Thymus (tissue), 11 donors: ENCODE results near the gene SMIM1. TPM values are rescaled to one million over a fixed set of nuclear protein-coding genes. Genes with fewer than 3 reads are reported as not detected.

ENCODE experiments used
- DNase-seq, 9 donors: peaks; one replicate each; pipeline ENCODE4 v3.0.0-alpha.2; 2013; ENCODE audit warnings: low spot score in 9 of 9, low read depth in 6 of 9, missing footprints in 1 of 9
- H3K27ac ChIP-seq, 2 donors: one replicate each; pipeline ENCODE4 v1.5.1; 2013; ENCODE audit warnings: control low read depth in 1 of 2, low read depth in 1 of 2, low read length in 1 of 2, mild to moderate bottlenecking in 1 of 2, moderate library complexity in 1 of 2
- H3K27me3 ChIP-seq, 2 donors: one replicate each; pipeline ENCODE4 v1.5.1; 2013; ENCODE audit warnings: low read length in 1 of 2; ENCODE audit not compliant: control insufficient read depth in 2 of 2, insufficient read depth in 1 of 2
- H3K36me3 ChIP-seq, 2 donors: one replicate each; pipeline ENCODE4 v1.5.1; 2013; ENCODE audit warnings: low read length in 1 of 2, mild to moderate bottlenecking in 1 of 2, moderate library complexity in 1 of 2; ENCODE audit not compliant: control insufficient read depth in 2 of 2, insufficient read depth in 2 of 2
- H3K4me1 ChIP-seq, 2 donors: one replicate each; pipeline ENCODE4 v1.5.1; 2013; ENCODE audit warnings: low read length in 2 of 2; ENCODE audit not compliant: control insufficient read depth in 2 of 2, insufficient read depth in 2 of 2
- H3K4me3 ChIP-seq, 2 donors: one replicate each; pipeline ENCODE4 v1.5.1; 2013; ENCODE audit warnings: low read length in 2 of 2, control low read depth in 1 of 2, mild to moderate bottlenecking in 1 of 2
- H3K9me3 ChIP-seq, 2 donors: one replicate each; pipeline ENCODE4 v1.5.1; 2013; ENCODE audit warnings: low read length in 1 of 2, mild to moderate bottlenecking in 1 of 2; ENCODE audit not compliant: control insufficient read depth in 2 of 2, insufficient read depth in 1 of 2
- WGBS: extraction: QIAGEN DNeasy Blood & Tissue Kit; methylation state at CpG from one replicate; pipeline ENCODE4 v1.1.7; 2013; 5-methylcytosine and 5-hydroxymethylcytosine counted together
- polyA plus RNA-seq: library from polyadenylated mRNA; stranded (reverse); fragments of 200-250 nt; gene quantifications from one replicate; pipeline ENCODE4 v1.2.3, GENCODE V29; 2013
- total RNA-seq: library from RNA; stranded (reverse); fragments of 120-200 nt; gene quantifications from one replicate; pipeline ENCODE4 v1.2.4, GENCODE V29; 2013
- donor health status: healthy.

The SMIM1 gene
- total and polyA plus RNA-seq, 2 donors = 6.9 to 7.0 TPM

DNA sequence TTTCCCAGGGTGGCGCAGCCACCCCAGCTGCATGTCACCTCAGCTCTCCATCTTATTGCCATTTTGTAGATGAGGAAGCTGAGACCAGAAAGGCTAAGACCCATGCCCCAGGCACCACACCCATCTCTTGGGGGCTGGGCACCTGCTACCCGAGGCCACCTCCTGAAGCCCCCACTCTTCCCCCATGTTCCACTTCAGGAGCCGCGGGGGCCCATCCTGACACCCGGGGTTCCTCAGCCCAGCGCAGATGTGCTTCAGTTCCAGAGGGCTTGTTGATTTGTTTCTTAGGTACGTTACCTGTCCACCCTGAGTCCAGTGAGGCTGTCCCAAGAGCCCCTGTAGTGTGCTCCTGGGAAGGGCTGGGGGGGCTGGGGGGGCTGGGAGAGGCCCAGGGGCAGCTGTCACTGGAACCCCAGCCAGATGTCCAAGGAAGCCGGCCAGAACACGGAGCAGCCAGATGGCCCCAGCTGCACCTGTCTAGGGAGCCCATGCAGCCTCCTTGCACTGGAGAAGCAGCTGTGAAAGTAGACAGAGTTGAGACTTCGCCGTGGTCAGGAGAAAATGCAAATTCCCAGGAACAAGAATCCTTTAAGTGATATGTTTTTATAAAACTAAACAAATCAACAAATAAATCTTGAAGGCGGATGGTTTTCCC lies 37.4 kb upstream of the SMIM1 start:
- H3K36me3 ChIP-seq = peaks cover 8 to 18% of the 10 kb centered on the region in 2 donors
- DNase-seq = no peak
- H3K27me3 ChIP-seq = peaks cover 0 to 17% of the 10 kb centered on the region in 2 donors
- 95% methylated on average over 12 of the region's 12 CpGs for WGBS
- H3K4me3 ChIP-seq = no peak overlapping the region
- no peaks in the 10 kb centered on the region for H3K9me3 ChIP-seq
- H3K4me1 ChIP-seq = peaks cover 0 to 5% of the 10 kb centered on the region in 2 donors
- peak overlapping the region in 1 of 2 donors; percentile 44 for H3K27ac ChIP-seq

DNA sequence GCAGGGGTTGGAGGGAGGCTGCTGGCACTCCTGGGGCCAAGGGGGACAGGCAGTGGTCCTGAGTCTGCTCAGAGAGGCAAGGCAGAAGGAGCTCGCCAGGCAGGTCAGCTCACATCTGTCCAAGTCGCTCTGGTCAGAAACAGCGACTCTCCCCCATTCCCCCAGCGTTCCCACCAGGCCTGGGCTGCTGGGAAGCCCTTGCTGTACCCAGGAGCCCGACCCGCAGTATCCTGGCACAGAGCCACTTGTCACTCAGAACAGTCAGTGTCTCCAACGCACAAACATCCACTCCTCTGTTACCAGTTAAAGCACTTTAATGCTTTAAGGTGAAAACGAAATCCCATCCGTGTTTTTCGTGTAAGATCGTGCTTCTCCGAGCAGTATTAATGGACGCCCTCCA lies 36.9 kb upstream of the SMIM1 start:
- WGBS = 95% methylated on average over 13 of the region's 13 CpGs
- peaks cover 8 to 23% of the 10 kb centered on the region in 2 donors for H3K36me3 ChIP-seq
- no peaks in the 10 kb centered on the region for H3K9me3 ChIP-seq
- peak in 1 of 9 donors; percentile 22 for DNase-seq
- peaks cover 0 to 17% of the 10 kb centered on the region in 2 donors for H3K27me3 ChIP-seq
- H3K27ac ChIP-seq = peak overlapping the region in 1 of 2 donors; percentile 44
- H3K4me3 ChIP-seq = no peak overlapping the region
- peaks cover 0 to 5% of the 10 kb centered on the region in 2 donors for H3K4me1 ChIP-seq

DNA sequence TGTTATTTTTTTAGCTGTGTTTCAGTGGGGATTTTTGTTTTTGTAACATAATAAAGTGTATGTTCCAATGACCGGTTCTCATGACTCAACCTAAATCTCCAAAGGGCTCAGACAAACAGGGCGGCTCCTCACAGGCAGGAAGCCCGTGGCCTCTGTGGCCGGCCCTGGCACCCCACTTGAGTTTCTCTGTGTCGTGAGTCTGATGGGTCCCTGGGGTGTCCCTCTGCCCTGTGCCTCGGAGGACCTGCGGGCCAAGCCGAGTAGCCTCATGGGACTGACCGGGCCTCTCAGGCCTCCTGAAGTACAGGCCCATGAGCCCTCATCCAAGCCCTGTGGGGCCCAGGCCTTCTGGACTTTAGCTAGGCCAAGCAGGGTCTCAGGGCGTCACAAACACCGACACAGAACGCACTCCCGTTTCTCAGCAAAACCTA lies 36.4 kb upstream of the SMIM1 start:
- Histone ChIP-seq H3K4me1 (peaks cover 0 to 5% of the 10 kb centered on the region in 2 donors), H3K9me3 (no peaks in the 10 kb centered on the region), H3K4me3 (no peak overlapping the region), H3K27ac (peak overlapping the region; percentile 72 to 86), H3K27me3 (peaks cover 0 to 17% of the 10 kb centered on the region in 2 donors), H3K36me3 (peaks cover 8 to 23% of the 10 kb centered on the region in 2 donors)
- 93% methylated on average over 13 of the region's 13 CpGs for WGBS
- no peak for DNase-seq

DNA sequence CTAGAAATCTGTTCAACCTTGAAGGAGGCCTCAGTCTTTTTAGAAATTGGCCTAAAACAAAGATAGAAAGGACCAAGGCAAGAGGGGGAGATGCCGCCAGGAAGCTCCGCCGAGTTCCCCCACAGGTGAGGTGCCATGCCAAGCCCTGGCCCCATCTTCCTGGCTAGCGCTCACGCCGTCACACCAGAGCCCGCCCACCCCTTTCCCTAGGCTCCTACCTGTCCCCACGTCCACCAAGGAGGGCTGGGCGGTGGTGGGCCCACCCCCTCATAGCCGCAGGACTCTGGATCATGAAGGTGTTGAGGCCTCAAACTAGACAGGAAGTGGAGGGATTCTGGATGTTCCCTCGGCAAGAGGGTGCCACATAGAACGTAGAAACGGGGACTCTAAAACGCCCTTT lies 35.8 kb upstream of the SMIM1 start:
- Histone ChIP-seq H3K27me3 (peaks cover 0 to 15% of the 10 kb centered on the region in 2 donors), H3K4me3 (no peak overlapping the region), H3K4me1 (peaks cover 0 to 5% of the 10 kb centered on the region in 2 donors), H3K9me3 (no peaks in the 10 kb centered on the region), H3K27ac (peak overlapping the region; percentile 0 to 86), H3K36me3 (peaks cover 8 to 27% of the 10 kb centered on the region in 2 donors)
- WGBS = 90% methylated on average over 14 of the region's 14 CpGs
- DNase-seq = no peak

DNA sequence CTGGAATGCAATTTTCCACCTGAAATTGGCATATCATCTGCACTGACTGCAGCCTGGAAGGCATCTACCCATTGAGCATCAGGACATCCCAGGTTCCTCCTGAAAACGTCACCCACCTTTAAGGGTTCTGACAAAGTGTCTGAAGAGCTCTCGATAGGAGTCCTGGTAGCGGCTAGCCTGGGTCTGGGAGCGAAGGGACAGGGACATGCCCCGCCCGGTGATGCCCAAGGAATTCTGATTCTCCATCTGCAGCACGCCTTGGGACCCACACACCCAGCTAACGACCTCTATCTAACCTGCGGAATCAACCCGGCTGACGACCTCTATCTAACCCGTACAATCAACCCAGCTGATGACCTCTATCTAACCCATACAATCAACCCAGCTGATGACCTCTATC lies 33.6 kb upstream of the SMIM1 start:
- Histone ChIP-seq H3K36me3 (peaks cover 12 to 36% of the 10 kb centered on the region in 2 donors), H3K27ac (no peak overlapping the region)

DNA sequence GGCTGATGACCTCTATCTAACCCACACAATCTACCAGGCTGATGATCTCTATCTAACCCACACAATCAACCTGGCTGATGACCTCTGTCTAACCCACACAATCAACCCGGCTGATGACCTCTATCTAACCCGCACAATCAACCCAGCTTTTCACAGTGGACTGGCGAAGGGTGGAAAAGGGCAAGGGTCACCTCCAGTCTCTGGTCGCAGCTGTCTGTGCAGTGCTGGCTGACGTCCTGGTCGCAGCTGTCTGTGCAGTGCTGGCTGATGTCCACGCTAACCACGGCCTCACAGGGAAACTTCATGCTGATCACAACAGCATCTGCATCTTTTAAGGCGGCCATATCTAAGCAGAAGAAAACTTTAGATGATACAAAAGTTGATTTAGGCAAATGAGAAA lies 32.5 kb upstream of the SMIM1 start:
- H3K27me3 ChIP-seq = no peaks in the 10 kb centered on the region
- no peak overlapping the region for H3K27ac ChIP-seq
- H3K9me3 ChIP-seq = no peaks in the 10 kb centered on the region
- DNase-seq = no peak
- H3K4me1 ChIP-seq = peaks cover 0 to 3% of the 10 kb centered on the region in 2 donors
- H3K4me3 ChIP-seq = no peak overlapping the region
- H3K36me3 ChIP-seq = peaks cover 12 to 31% of the 10 kb centered on the region in 2 donors
- WGBS = 94% methylated on average over 9 of the region's 9 CpGs

More for the DNA sequence above, 33.6 kb upstream of the SMIM1 start:
- H3K27me3 ChIP-seq = no peaks in the 10 kb centered on the region
- H3K4me3 ChIP-seq = no peak overlapping the region
- no peaks in the 10 kb centered on the region for H3K9me3 ChIP-seq
- no peak for DNase-seq
- 98% methylated on average over 12 of the region's 12 CpGs for WGBS
- H3K4me1 ChIP-seq = peaks cover 0 to 5% of the 10 kb centered on the region in 2 donors

DNA sequence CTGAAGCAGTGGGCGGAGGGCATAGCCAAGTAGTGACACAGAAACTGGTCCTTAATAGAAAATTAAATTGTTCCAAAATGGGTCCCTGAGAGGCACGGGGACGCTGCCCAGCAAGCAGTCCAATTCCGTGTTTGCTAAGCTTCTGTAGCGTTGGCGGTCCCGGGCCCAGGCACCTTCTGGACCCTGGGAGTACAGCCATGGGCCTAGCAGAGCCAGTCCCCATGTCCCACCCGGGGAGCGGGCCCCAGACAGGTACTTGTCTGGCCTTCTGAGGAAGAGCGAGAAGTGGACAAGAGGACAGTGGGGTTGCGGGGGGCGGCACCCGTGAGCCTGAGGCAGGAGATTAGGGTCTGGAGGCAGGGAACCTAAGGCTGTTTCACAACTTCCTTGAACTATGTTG lies 31.8 kb upstream of the SMIM1 start:
- H3K36me3 ChIP-seq = peaks cover 12 to 28% of the 10 kb centered on the region in 2 donors
- H3K9me3 ChIP-seq = no peaks in the 10 kb centered on the region
- H3K4me3 ChIP-seq = no peak overlapping the region
- no peak overlapping the region for H3K27ac ChIP-seq
- DNase-seq = no peak
- WGBS = 99% methylated on average over 13 of the region's 13 CpGs
- no peaks in the 10 kb centered on the region for H3K27me3 ChIP-seq
- H3K4me1 ChIP-seq = peaks cover 0 to 3% of the 10 kb centered on the region in 2 donors

DNA sequence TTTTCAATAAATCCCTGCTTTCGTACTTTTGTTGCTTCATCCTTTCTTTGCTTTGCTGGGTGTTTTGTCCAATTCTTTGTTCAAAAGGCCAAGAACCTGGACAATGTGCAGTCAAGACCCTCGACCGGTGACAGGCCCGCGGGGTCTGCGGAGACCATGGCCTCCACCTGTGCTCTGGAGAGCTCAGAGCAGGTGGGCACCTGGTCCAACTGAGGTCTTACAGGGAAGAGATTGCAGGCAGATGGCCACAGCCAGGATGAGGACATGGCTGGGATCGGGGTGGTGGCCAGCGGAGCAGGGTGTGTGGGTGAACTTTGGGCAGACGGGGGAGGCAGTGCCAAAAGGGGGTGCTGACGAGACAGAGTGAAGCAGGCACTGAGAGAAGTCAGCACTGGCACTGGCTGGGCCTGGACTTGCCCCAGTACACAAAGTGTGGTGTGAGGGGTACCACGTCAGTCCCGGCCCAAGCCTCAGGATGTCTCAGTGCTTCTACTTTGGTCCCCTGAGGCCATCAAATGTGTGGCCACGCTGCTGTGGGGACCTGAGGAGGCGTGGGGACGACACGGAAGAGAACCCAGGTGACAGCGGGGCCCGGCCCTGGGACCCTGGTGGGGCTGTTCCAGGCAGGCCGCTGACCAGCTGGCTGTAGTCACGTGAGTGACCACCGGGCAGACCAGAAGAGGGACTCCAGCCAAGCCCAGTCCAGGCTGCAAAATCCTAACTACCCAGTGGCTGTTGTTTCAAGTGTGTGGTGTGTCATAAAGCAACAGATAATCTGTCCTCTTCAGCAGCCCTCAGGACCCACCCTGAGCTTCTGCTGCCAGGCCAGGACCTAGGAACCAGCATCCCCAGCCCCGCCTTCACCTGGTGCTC lies 30.7 kb upstream of the SMIM1 start:
- no peak for DNase-seq

More for the DNA sequence above, 30.7 kb upstream of the SMIM1 start:
- 97% methylated on average over 22 of the region's 22 CpGs for WGBS
- peaks cover 2 to 7% of the 10 kb centered on the region in 2 donors for H3K4me1 ChIP-seq
- peaks cover 0 to 2% of the 10 kb centered on the region in 2 donors for H3K27me3 ChIP-seq
- H3K9me3 ChIP-seq = peaks cover 0 to 1% of the 10 kb centered on the region in 2 donors
- peaks cover 12 to 28% of the 10 kb centered on the region in 2 donors for H3K36me3 ChIP-seq
- H3K4me3 ChIP-seq = no peak overlapping the region
- no peak overlapping the region for H3K27ac ChIP-seq
